GM18519 (cell line): ENCODE measurements around the gene MTA1.

Source experiments
- ATAC-seq: cut with Tn5 transposase; IDR thresholded peaks from one replicate; pipeline ENCODE4 v1.9.1; 2021; ENCODE audit warnings: mild to moderate bottlenecking, moderate library complexity; ENCODE audit not compliant: unreplicated experiment, low FRiP score

The MTA1 gene

DNA sequence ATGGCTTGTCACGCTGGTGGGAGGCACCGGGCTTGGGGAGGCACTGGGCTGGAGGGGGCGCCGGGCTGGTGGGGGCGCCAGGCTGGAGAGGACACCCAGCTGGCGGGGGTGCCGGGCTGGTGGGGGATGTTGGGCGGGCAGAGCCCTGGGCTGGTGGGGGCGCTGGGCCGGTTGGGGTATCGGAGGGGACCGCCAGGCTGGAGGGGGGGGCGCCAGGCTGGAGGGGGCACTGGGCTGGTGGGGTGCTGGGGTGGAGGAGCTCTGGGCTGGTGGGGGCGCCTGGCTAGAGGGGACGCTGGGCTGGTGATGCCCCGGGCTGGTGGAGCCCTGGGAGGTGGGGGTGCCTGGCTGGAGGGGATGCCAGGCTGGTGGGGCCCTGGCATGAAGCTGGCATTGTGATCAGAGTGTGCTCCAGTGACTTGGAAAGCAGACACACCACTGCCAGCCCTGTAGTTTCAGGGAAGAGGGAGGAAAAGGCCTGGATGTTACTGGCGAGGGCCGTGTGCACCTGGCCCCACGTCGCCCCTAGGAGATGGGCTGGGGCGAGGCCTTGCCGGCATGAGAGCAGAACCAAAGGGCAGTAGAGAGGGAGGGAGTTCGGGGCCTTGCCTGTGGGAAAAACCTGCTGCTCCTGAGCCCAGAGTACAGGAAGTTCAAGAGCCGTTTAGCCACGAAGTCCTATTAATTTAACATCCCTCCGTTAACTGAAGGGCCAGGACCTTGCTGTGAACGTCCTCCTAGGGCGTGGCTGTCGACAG is 84.5 kb downstream of the MTA1 start:
- ATAC-seq: no peak

DNA sequence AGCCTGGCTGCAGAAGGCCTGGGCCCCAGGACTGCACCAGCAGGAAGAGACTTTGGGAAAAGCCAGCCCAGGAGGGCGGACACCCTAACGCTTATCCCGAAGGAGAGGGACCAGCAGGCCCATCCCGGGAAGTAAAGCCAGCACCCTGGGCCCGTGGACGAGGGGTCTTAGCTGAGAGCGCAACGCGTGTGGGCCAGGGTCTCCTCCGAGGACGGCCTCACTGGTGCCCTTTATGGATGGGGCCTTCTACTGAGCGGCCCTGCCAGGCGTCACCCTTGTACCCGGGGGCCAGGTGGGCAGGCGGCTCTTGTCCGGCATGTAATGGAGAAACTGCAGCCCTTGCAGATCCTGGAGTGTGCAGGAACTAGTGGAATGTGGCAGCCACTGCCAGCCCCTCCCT is 85.5 kb downstream of the MTA1 start:
- ATAC-seq: no peak

DNA sequence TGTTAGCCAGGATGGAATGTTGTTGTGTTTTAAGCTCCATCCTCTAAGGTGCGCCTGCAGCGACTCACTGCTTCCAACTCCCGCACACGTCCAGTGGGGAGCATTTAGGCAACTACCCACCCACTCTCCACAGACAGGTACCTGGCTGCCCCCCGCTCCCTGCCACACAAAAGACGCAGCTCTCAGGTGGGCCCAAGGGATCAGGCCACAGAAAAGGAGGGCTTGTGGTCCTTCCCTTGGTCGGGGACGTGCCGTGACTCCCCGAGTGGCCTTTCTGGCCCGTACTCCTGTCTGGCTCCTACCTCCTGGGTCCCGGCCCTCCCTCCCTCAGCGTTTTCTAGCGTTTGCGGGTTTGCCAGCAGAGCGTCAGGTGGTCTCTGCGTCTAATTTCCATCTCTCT is 87.6 kb downstream of the MTA1 start:
- no peak for ATAC-seq

DNA sequence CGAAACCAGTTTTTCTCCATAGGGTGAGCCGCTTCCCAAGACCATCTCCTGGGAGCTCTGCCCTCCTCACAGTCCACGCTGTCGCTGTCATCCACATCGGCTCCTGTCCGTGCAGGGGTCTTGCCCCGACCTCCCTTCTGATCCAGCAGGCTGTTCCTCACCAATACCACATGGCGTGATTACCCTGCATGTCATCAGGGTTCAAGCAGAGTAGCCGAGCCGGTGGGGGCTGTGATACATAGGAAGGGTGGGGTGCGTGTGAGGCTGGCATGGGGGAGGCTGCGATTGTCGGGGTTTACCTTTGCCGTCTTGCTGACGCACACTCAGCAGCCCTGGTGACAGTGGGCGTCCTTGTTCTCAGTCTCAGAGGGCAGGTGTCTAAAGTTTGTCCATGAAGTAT is 88.4 kb downstream of the MTA1 start:
- ATAC-seq: no peak

DNA sequence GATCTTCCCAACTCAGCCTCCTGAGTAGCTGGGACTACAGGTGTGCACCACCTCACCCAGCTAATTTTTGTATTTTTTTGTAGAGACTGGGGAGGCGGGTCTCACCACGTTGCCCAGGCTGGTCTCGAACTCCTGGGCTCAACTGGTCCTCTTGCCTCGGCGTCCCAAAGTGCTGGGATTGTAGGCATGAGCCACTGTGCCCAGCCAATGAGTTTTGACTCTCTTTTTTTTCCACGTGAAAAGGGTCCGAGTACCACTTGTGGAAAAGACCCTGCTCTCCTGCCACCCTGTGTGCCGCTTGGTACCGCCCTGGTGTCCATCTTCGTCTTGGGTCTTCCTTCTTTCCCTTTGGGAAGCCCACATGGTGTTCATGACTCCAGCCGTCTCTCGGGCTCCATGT is 89.0 kb downstream of the MTA1 start:
- ATAC-seq: no peak

DNA sequence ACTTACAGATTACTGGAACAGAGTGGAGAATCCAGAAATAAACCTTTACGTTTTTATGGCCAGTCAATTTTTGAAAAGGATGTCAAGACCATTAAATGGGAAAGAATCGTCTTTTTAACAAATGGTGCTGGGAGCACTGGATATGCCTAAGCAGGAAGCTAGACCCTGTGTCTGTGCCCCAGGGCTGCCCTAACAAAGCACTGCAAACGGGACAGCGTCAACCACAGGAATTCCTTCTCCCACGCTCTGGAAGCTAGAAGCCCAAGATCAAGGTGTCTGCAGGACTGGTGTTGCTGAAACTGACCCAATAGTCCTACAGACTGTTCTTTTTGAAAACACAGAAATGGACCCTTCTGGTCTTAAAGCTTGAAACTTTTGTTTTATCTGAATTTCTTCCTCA is 97.5 kb downstream of the MTA1 start:
- no peak for ATAC-seq

DNA sequence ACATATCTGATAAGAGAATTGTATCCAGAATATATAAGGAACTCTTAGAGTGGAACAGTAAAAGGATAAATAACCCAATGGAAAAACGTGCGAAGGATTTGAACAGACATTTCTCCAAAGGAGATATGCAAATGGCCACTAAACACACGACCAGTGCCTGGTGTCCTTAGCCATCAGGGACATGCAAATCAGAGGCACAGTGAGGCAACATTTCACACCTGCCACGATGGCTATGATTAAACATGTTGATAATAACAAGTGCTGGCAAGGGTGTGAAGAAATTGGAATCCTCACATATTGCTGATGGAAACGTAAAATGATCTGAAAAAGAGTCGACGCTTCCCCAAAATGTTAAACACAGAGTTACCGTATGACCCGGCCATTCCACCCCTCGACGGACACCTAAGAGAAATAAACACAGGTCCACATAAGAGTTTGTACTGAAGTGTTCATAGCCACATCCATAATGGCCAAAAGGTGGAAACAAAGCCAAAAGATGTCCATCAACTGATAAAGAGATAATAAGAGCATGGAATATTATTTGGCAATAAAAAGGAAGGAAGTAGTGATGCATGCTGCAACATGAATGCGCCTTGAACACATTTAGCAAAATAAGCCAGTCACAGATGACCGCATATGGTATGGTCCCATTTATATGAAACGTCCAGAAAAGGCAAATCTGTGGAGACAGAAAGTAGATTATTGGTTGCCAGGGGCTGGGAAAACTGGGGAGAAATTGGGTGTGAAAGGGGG is 100.5 kb downstream of the MTA1 start:
- no peak for ATAC-seq
